Body of pancreas (tissue), 4 donors: ENCODE data around the gene SLC48A1.

ENCODE experiments used
- CTCF ChIP-seq, 7 experiments: fragments of 450-650 bp in 4 of 7; fragments of 200-600 bp in 3 of 7; sonication (generic) in 3 of 7; IDR thresholded peaks; one replicate each; pipeline ENCODE4 v1.5.1; 2016 to 2019; ENCODE audit warnings: antibody characterized with exemption in 7 of 7
- POLR2A ChIP-seq, 3 donors: fragments of 450-650 bp; IDR thresholded peaks; one replicate each; pipeline ENCODE4 v1.6.1; 2016; ENCODE audit warnings: antibody characterized with exemption in 3 of 3, mild to moderate bottlenecking in 2 of 3

- TF ChIP-seq CTCF (IDR thresholded peaks at IDR 0.05) = no peak
- no peak for TF ChIP-seq POLR2A (IDR thresholded peaks at IDR 0.05)
These were observed 22.0 kb upstream of the SLC48A1 start for GRCh38 chr12:47750916-47751470.
